Skeletal muscle tissue (tissue), 4 donors: ENCODE data around the gene PRSS2. TPM values are rescaled to one million over a fixed set of nuclear protein-coding genes. Genes with fewer than 3 reads are reported as not detected.

Experiments
- H3K27ac ChIP-seq: one replicate; pipeline ENCODE4 v1.7.0; 2013; ENCODE audit warnings: mild to moderate bottlenecking, low read depth, low read length, inconsistent platforms
- H3K27me3 ChIP-seq, 3 donors: one replicate each; pipeline ENCODE4 v1.7.0; 2013; ENCODE audit warnings: low read length in 3 of 3; ENCODE audit not compliant: control insufficient read depth in 3 of 3, insufficient read depth in 3 of 3
- H3K36me3 ChIP-seq, 3 donors: one replicate each; pipeline ENCODE4 v1.7.0; 2013; ENCODE audit warnings: low read length in 3 of 3; ENCODE audit not compliant: control insufficient read depth in 3 of 3, insufficient read depth in 3 of 3
- H3K4me1 ChIP-seq, 3 donors: one replicate each; pipeline ENCODE4 v1.7.0; 2013; ENCODE audit warnings: low read length in 3 of 3, mild to moderate bottlenecking in 3 of 3; ENCODE audit not compliant: control insufficient read depth in 3 of 3, insufficient read depth in 3 of 3
- H3K4me3 ChIP-seq, 3 donors: one replicate each; pipeline ENCODE4 v1.7.0; 2013; ENCODE audit warnings: low read length in 3 of 3
- H3K9ac ChIP-seq, 3 donors: one replicate each; pipeline ENCODE4 v1.7.0; 2013; ENCODE audit warnings: low read length in 3 of 3, mild to moderate bottlenecking in 3 of 3, moderate library complexity in 2 of 3, low read depth in 1 of 3
- H3K9me3 ChIP-seq, 3 donors: one replicate each; pipeline ENCODE4 v1.7.0; 2013; ENCODE audit warnings: low read length in 3 of 3; ENCODE audit not compliant: control insufficient read depth in 3 of 3
- total RNA-seq: library from RNA; depleted of rRNA; stranded (reverse); fragments of >200 nt; gene quantifications from one replicate; pipeline ENCODE4 v1.2.3, GENCODE V29; 2014
- donor health status: Osteomylitis.

PRSS2 gene
- total RNA-seq, 1 donor from 2014 or later: not detected

- Histone ChIP-seq H3K27ac (no peak overlapping the region), H3K36me3 (no peaks in the 10 kb centered on the region), H3K9ac (no peak overlapping the region), H3K27me3 (peaks cover 38 to 51% (median 42%) of the 10 kb centered on the region in 3 donors), H3K4me3 (no peak overlapping the region), H3K4me1 (peaks cover 12 to 17% (median 15%) of the 10 kb centered on the region in 3 donors), H3K9me3 (no peaks in the 10 kb centered on the region)
Measured at GRCh38 chr7:142800088-142800487, 29.3 kb downstream of the PRSS2 start.

GRCh38 chr7:142800699-142801260 is 30.0 kb downstream of the PRSS2 start:
- Histone ChIP-seq H3K27me3 (peaks cover 33 to 44% (median 35%) of the 10 kb centered on the region in 3 donors), H3K27ac (no peak overlapping the region), H3K4me3 (no peak overlapping the region), H3K9me3 (no peaks in the 10 kb centered on the region), H3K9ac (no peak overlapping the region), H3K36me3 (no peaks in the 10 kb centered on the region), H3K4me1 (peaks cover 12 to 17% (median 15%) of the 10 kb centered on the region in 3 donors)

GRCh38 chr7:142801601-142802295 is 31.0 kb downstream of the PRSS2 start:
- no peak overlapping the region for H3K9ac ChIP-seq
- H3K4me3 ChIP-seq: no peak overlapping the region
- peaks cover 10 to 11% (median 11%) of the 10 kb centered on the region in 3 donors for H3K4me1 ChIP-seq
- H3K27ac ChIP-seq: no peak overlapping the region
- peaks cover 24 to 36% (median 25%) of the 10 kb centered on the region in 3 donors for H3K27me3 ChIP-seq
- H3K36me3 ChIP-seq: no peaks in the 10 kb centered on the region
- H3K9me3 ChIP-seq: no peaks in the 10 kb centered on the region

- H3K4me3 ChIP-seq: no peak overlapping the region
- no peak overlapping the region for H3K27ac ChIP-seq
- H3K4me1 ChIP-seq: peaks cover 5 to 7% (median 6%) of the 10 kb centered on the region in 3 donors
- H3K9ac ChIP-seq: no peak overlapping the region
- peaks cover 19 to 33% (median 20%) of the 10 kb centered on the region in 3 donors for H3K27me3 ChIP-seq
- no peaks in the 10 kb centered on the region for H3K9me3 ChIP-seq
- H3K36me3 ChIP-seq: no peaks in the 10 kb centered on the region
Measured at GRCh38 chr7:142802301-142802700, 31.5 kb downstream of the PRSS2 start.

- H3K9me3 ChIP-seq: no peaks in the 10 kb centered on the region
- H3K9ac ChIP-seq: no peak overlapping the region
- H3K27ac ChIP-seq: no peak overlapping the region
- H3K4me1 ChIP-seq: no peaks in the 10 kb centered on the region
- no peaks in the 10 kb centered on the region for H3K36me3 ChIP-seq
- H3K27me3 ChIP-seq: peaks cover 3 to 17% (median 4%) of the 10 kb centered on the region in 3 donors
- H3K4me3 ChIP-seq: no peak overlapping the region
Measured at GRCh38 chr7:142803901-142804300, 33.1 kb downstream of the PRSS2 start.

GRCh38 chr7:142804728-142805207 is 34.0 kb downstream of the PRSS2 start:
- Histone ChIP-seq H3K4me3 (no peak overlapping the region), H3K27me3 (peaks cover 0 to 14% (median 0%) of the 10 kb centered on the region in 3 donors), H3K9me3 (no peaks in the 10 kb centered on the region), H3K9ac (no peak overlapping the region), H3K27ac (no peak overlapping the region), H3K4me1 (no peaks in the 10 kb centered on the region), H3K36me3 (no peaks in the 10 kb centered on the region)

GRCh38 chr7:142805350-142806021 is 34.7 kb downstream of the PRSS2 start:
- Histone ChIP-seq H3K27me3 (peaks cover 0 to 14% (median 0%) of the 10 kb centered on the region in 3 donors), H3K4me1 (no peaks in the 10 kb centered on the region), H3K27ac (no peak overlapping the region), H3K9ac (no peak overlapping the region), H3K36me3 (no peaks in the 10 kb centered on the region), H3K9me3 (no peaks in the 10 kb centered on the region), H3K4me3 (no peak overlapping the region)

- no peak overlapping the region for H3K9ac ChIP-seq
- H3K27ac ChIP-seq: no peak overlapping the region
- no peak overlapping the region for H3K4me3 ChIP-seq
- H3K27me3 ChIP-seq: peaks cover 0 to 10% (median 0%) of the 10 kb centered on the region in 3 donors
- H3K36me3 ChIP-seq: no peaks in the 10 kb centered on the region
- no peaks in the 10 kb centered on the region for H3K9me3 ChIP-seq
- no peaks in the 10 kb centered on the region for H3K4me1 ChIP-seq
Measured at GRCh38 chr7:142806022-142806356, 35.2 kb downstream of the PRSS2 start.

GRCh38 chr7:142806957-142807356 is 36.2 kb downstream of the PRSS2 start:
- Histone ChIP-seq H3K4me3 (no peak overlapping the region), H3K4me1 (no peaks in the 10 kb centered on the region), H3K9me3 (no peaks in the 10 kb centered on the region), H3K36me3 (no peaks in the 10 kb centered on the region), H3K9ac (no peak overlapping the region), H3K27me3 (peaks cover 0 to 6% (median under 1%) of the 10 kb centered on the region in 3 donors), H3K27ac (no peak overlapping the region)
